ENCODE results near the gene KANSL1L.

The KANSL1L gene

GRCh38 chr2:210174086-210174485 is 2.9 kb upstream of the KANSL1L start:
- no peak for DNase-seq

GRCh38 chr2:210172219-210172575 is 988 bp upstream of the KANSL1L start:
- DNase-seq, result no peak

- DNase-seq, result peak; percentile 43 to 84
These were observed 534 bp downstream of the KANSL1L start for GRCh38 chr2:210170446-210171303.

- no peak for DNase-seq
These were observed 1.1 kb downstream of the KANSL1L start for GRCh38 chr2:210170196-210170445.

- no peak for DNase-seq
These were observed 1.6 kb downstream of the KANSL1L start for GRCh38 chr2:210169516-210170195.

- no peak for DNase-seq
These were observed 4.0 kb downstream of the KANSL1L start for GRCh38 chr2:210167227-210167626.

DNA sequence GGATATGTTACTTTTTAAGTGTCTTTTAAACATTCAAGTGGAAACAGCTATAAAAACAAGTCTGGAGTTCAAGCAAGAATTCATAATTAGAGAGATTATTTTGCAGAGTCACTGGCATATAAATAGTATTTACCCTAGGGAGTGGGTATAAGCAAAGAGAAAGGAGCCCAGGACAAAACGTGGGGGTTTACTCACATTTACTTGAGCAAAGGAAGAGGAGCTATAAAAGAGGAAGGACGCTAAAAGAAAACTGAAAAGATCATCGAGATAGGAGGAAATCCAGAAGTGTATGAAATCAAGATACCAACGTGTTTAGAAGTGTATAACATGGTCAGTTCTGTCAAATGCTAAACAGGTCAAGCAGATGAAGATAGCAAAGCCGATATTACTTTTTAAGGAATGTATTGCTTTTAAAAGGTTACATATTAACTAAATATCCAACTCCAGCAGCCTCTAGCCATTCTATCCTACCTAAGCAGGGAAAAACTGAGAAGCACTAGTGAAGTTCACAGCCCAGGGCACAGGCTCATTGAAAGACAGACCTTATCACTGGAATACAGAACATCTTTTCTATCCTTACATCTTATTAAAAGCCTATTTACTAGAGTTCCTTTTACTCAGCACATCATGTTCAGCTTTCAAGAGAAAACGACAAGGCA is 8.6 kb downstream of the KANSL1L start:
- no peak for DNase-seq

GRCh38 chr2:210159059-210159458 is 12.2 kb downstream of the KANSL1L start:
- DNase-seq, result no peak

GRCh38 chr2:210158236-210158635 is 13.0 kb downstream of the KANSL1L start:
- DNase-seq, result no peak

DNA sequence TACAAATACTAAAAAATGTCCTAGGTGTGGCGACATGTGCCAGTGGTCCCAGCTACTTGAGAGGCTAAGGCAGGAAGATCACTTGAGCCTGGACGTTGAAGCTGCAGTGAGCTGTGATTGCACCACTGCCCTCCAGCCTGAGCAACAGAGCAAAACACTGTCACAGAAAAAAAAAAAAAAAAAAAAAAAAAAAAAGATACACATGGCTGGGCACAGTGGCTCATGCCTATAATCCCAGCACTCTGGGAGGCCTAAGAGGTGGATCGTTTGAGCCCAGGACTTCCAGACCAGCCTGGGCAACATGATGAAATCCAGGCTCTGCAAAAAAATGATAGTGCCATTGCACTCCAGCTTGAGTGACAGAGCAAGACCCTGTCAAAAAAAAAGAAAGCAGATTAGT is 13.7 kb downstream of the KANSL1L start:
- no peak for DNase-seq

- no peak for DNase-seq
These were observed 23.6 kb downstream of the KANSL1L start for GRCh38 chr2:210147614-210148013.

- no peak for DNase-seq
These were observed 39.0 kb downstream of the KANSL1L start for GRCh38 chr2:210132239-210132638.

DNA sequence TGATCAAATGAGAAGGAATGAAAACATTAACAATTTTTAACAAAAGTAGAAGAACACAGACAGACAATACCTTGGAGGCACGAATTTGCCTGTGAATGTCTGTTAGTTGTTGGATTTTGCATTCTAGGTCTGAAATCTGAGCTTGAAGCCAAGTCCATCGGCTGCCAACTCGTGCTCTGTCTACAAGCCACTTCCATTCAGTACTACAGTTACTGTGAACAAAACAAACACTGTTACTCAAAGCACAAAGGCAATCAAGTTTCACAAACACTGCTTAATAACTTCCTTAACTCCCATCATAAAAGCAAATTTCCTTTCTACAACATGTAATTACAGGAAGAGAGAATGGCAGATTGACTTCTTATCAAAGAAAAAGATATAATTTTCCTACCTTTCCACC is 42.2 kb downstream of the KANSL1L start:
- no peak for DNase-seq

DNA sequence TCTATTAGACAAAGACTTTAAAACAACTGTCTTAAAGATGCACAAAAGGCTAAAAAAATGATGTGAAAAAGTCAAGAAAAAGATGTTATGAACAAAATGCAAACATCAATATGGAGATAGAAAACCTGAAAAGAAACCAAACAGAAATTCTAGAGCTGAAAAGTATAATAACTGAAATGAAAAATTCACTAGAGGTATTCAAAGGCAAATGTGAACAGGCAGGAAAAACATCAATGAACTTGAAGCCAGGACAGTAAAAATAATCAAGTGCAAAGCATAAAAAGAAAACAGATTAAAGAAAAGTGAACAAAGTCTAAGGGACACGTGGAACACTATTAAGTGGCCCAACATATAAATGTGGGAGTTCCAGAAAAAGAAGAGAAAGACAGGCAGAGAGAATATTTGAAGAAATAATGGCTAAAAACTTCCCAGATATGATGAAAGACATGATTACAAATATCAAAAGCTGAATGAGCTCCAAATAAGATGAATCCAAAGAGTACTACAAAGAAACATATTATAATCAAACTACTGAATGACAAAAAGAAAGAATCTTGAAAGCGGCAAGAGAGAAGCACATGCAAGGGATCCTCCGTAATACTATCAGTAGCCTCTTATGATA is 57.5 kb downstream of the KANSL1L start:
- no peak for DNase-seq

GRCh38 chr2:210112871-210113270 is 58.3 kb downstream of the KANSL1L start:
- no peak for DNase-seq

- DNase-seq, result no peak
These were observed 71.3 kb downstream of the KANSL1L start for GRCh38 chr2:210099940-210100339.

DNA sequence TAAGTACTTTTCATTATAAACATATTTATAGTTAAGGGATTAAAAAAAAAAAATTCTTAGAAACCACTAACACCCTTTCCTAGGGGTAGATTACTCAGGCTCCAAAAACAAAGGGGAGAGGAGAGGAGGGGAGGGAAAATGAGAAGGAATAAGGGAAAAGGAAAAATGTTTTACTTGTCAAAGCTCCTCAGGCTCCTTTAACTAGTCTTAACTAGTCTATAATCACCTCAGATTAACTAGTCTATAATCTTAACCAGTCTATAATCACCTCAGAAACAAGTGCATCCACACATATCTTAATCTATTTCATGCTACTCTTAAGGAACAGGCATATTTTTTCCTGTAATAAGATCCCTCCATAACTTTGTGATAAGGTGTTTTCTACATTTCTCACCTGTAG is 76.4 kb downstream of the KANSL1L start:
- no peak for DNase-seq

GRCh38 chr2:210092791-210093190 is 78.4 kb downstream of the KANSL1L start:
- no peak for DNase-seq

GRCh38 chr2:210086930-210087329 is 84.3 kb downstream of the KANSL1L start:
- no peak for DNase-seq

GRCh38 chr2:210086292-210086691 is 84.9 kb downstream of the KANSL1L start:
- DNase-seq, result no peak

GRCh38 chr2:210072922-210073509 is 98.2 kb downstream of the KANSL1L start:
- no peak for DNase-seq

DNA sequence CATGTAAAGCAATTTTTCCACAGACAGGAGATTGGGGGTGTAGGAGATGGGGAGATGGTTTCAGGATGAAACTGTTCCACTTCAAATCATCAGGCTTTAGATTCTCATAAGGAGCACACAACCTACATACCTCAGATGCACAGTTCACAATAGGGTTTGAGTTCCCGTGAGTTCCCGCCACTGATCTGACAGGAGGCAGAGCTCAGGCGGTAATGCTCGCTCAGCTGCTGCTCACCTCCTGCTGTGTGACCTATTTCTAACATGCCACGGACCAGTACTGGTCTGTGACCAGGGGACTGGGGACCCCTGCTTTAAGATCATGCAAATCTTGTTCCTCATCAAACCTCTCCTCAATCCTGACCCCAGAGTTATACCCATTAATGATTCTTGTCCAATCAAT is 98.7 kb downstream of the KANSL1L start:
- no peak for DNase-seq

- DNase-seq, result no peak
These were observed 107.9 kb downstream of the KANSL1L start for GRCh38 chr2:210063306-210063705.
